ENCODE results near the gene SERPINB13. TPM values are rescaled to one million over a fixed set of nuclear protein-coding genes. Genes with fewer than 3 reads are reported as not detected.

Gene SERPINB13
- total RNA-seq, 4 donors from 2014 or later = not detected

DNA sequence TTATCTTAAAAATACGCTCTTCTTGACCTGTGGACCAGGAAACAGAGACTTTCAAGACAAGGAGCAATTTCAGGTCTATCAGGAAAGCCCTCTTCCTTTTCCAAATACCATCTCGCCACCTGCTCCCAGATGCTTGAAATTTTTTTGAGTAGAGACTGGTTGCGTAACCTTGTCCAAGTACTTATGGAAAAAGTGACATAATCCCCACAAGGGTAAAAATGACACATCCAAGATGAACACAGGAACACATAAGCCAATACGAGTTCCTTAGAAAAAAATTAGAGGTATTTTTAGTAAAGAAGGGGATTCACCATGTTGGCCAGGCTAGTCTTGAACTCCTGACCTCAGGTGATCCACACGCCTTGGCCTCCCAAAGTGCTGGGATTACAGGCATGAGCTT, 1.8 kb downstream of the SERPINB13 start:
- TF ChIP-seq, protein P1, sequence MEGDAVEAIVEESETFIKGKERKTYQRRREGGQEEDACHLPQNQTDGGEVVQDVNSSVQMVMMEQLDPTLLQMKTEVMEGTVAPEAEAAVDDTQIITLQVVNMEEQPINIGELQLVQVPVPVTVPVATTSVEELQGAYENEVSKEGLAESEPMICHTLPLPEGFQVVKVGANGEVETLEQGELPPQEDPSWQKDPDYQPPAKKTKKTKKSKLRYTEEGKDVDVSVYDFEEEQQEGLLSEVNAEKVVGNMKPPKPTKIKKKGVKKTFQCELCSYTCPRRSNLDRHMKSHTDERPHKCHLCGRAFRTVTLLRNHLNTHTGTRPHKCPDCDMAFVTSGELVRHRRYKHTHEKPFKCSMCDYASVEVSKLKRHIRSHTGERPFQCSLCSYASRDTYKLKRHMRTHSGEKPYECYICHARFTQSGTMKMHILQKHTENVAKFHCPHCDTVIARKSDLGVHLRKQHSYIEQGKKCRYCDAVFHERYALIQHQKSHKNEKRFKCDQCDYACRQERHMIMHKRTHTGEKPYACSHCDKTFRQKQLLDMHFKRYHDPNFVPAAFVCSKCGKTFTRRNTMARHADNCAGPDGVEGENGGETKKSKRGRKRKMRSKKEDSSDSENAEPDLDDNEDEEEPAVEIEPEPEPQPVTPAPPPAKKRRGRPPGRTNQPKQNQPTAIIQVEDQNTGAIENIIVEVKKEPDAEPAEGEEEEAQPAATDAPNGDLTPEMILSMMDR (IDR thresholded peaks at IDR 0.05; ENCODE audit: low read depth) = no peak

DNA sequence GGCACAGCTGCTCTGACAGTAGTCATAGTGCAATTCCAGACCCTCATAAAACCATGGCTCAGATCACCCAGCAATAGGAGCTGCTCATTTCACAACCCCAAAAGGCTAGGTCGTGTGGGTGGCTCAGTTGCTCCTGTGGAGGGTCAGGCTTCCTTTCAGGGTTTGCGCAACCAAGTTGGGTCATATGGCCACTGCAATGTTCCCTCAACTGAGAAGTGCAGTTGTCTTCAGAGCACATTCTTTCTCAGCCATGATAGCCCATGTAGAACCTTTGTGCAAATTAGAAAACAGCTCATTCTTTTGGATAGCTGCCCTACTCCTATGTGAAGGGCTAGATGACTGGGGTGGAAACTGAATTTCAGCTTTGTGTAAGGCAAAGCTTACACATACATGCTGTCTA, 3.2 kb downstream of the SERPINB13 start:
- TF ChIP-seq, protein P1 (IDR thresholded peaks at IDR 0.05; ENCODE audit: low read depth) = no peak

DNA sequence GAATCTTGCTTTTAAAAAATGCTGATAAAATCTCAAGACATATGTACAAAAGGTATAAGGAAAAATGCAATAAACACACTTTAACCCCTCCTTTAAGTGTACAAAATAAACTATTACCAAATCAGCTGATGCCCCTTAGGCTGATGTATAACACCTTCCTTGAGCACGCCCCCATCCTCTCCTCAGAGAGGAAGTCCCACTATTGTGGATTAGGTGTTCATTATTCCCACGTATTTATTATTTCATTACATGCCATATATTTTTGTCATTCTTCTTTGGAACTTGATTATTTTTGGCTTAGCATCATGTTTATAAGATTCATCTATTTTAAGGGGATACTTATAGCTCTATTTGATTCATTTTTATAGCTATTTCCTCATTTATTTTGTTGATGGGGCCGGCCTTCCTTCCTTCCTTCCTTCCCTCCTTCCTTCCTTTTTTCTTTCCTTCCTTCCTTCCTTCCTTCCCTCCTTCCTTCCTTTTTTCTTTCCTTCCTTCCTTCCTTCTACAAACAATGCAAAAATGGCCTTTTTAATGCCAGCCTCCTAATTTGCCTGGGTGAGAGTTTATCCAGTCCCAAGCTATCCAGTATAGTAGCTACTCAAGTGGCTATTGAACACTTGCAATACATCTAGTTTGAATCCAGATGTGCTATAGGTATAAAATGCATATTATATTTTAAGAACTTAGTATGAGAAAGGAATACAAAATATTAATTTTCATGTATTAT, 4.0 kb downstream of the SERPINB13 start:
- TF ChIP-seq, protein P1 (IDR thresholded peaks at IDR 0.05; ENCODE audit: low read depth) = no peak

DNA sequence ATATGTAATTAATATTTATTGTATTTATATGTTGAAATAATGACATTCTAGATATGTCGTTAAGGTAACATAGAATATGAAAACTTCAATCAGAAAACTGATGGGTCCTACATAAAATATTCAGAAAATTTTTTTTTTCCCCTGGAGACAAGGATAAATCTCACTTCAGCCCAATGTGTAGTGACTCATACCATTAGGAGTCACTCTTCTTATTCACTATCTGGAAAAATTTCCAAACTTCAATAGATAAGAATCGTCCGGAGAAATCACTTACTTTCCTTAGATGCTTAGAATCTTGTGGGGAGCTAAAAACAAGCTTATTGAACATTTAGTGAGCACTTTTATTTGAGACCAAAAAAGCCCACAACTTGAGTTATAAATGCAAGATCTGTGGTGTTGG, 4.6 kb downstream of the SERPINB13 start:
- TF ChIP-seq, protein P1 (IDR thresholded peaks at IDR 0.05; ENCODE audit: low read depth) = no peak

DNA sequence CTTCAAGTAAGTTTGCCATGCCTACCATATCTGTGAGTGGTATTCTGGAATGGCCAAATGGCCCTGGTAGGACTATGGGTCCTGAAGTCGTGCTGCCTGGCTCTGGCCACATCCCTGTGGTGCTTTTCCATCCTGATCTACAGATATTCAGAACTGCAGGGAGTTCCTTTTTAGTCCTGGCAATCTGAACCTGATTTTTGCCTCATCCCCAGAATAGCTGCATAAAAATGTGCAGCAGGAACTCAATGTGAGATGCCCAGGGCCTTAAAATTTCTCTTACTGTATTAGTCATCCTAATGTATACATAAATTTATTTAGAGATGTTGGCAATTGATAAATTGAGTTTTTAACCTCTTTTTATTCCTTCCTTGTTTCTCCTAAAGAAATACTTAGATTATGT, 5.3 kb downstream of the SERPINB13 start:
- TF ChIP-seq, protein P1 (IDR thresholded peaks at IDR 0.05; ENCODE audit: low read depth) = no peak

DNA sequence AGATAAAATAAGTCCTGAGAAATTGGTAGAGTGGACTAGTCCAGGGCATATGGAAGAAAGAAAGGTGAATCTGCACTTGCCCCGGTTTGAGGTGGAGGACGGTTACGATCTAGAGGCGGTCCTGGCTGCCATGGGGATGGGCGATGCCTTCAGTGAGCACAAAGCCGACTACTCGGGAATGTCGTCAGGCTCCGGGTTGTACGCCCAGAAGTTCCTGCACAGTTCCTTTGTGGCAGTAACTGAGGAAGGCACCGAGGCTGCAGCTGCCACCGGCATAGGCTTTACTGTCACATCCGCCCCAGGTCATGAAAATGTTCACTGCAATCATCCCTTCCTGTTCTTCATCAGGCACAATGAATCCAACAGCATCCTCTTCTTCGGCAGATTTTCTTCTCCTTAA, 9.8 kb downstream of the SERPINB13 start:
- TF ChIP-seq, protein P1 (IDR thresholded peaks at IDR 0.05; ENCODE audit: low read depth) = no peak

DNA sequence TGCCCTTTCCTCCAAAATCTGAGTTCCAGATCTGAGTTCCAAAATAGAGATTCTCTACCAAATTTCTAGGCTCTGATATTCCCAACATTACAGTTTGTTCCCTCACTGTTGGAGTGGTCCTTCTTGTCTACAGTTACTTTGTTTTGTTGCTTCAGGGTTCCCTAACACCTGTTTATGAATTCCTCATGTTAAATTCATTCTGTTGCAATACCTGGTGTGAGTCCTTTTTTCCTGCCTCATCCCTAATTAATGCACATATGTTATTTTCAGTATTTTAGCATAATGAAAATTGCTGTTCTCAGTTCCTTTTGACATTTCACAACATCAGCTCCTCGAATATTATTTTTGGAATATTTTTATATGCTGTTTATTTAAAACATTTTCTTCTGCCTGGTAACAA, 16.2 kb downstream of the SERPINB13 start:
- TF ChIP-seq, protein P1 (IDR thresholded peaks at IDR 0.05; ENCODE audit: low read depth) = no peak
